ENCODE measurements around the gene PACS2. TPM values are rescaled to one million over a fixed set of nuclear protein-coding genes. Genes with fewer than 3 reads are reported as not detected.

Gene PACS2
- total RNA-seq, 2 experiments from 2014 or later = 28.3 to 29.9 TPM

- H3K4me1 Mint-ChIP-seq = peaks cover 25% of the 10 kb centered on the region
- no peaks in the 10 kb centered on the region for H3K9me3 Mint-ChIP-seq
- peak overlapping the region; percentile 47 for H3K27ac Mint-ChIP-seq
- peaks cover 2% of the 10 kb centered on the region for H3K27me3 Mint-ChIP-seq
- H3K36me3 Mint-ChIP-seq (ENCODE audit: low read depth) = peaks cover 13% of the 10 kb centered on the region
- DNase-seq = no peak
- H3K4me3 Mint-ChIP-seq = peak overlapping the region; percentile 85
- POLR2A ChIA-PET = interaction anchor here (1.7 kb wide), 1 partner anchor 24 kb away, joined by 6 read pairs; no protein-coding TSS in a partner anchor
- CTCF ChIA-PET = interaction anchor here (0.9 kb wide), 1 partner anchor 50 kb away, joined by 3 read pairs; no protein-coding TSS in a partner anchor
Observed at GRCh38 chr14:105421723-105422615, 107.4 kb downstream of the PACS2 start.

- Mint-ChIP-seq H3K4me1 (peaks cover 28% of the 10 kb centered on the region), H3K27ac (peak overlapping the region; percentile 59), H3K4me3 (peak overlapping the region; percentile 7), H3K27me3 (no peaks in the 10 kb centered on the region), H3K36me3 (ENCODE audit: low read depth) (peaks cover 18% of the 10 kb centered on the region), H3K9me3 (no peaks in the 10 kb centered on the region)
- DNase-seq = no peak
- ChIA-PET CTCF (interaction anchor here (0.7 to 0.9 kb wide), 4 partner anchors 26 to 81 kb away, joined by 3 to 5 read pairs (median 4); no protein-coding TSS in a partner anchor), POLR2A (no interaction called here)
Observed at GRCh38 chr14:105422695-105423487, 108.3 kb downstream of the PACS2 start.

GRCh38 chr14:105423488-105424195 lies 109.1 kb downstream of the PACS2 start:
- POLR2A ChIA-PET = no interaction called here
- Mint-ChIP-seq H3K9me3 (no peaks in the 10 kb centered on the region), H3K4me3 (no peak overlapping the region), H3K4me1 (peaks cover 30% of the 10 kb centered on the region), H3K36me3 (ENCODE audit: low read depth) (peaks cover 22% of the 10 kb centered on the region), H3K27me3 (no peaks in the 10 kb centered on the region), H3K27ac (no peak overlapping the region)
- CTCF ChIA-PET = interaction anchor here (0.7 to 0.8 kb wide), 2 partner anchors 25 to 34 kb away, joined by 3 to 5 read pairs; no protein-coding TSS in a partner anchor
- DNase-seq = no peak

- POLR2A ChIA-PET = no interaction called here
Observed at GRCh38 chr14:105424861-105425260, 110.3 kb downstream of the PACS2 start.

GRCh38 chr14:105425823-105426247 lies 111.3 kb downstream of the PACS2 start:
- H3K36me3 Mint-ChIP-seq (ENCODE audit: low read depth) = peaks cover 36% of the 10 kb centered on the region
- H3K27ac Mint-ChIP-seq = no peak overlapping the region

More at GRCh38 chr14:105424861-105425260, 110.3 kb downstream of the PACS2 start:
- CTCF ChIA-PET = no interaction called here
- no peaks in the 10 kb centered on the region for H3K9me3 Mint-ChIP-seq
- no peak overlapping the region for H3K27ac Mint-ChIP-seq
- no peak for DNase-seq
- H3K4me3 Mint-ChIP-seq = no peak overlapping the region
- H3K27me3 Mint-ChIP-seq = no peaks in the 10 kb centered on the region
- H3K4me1 Mint-ChIP-seq = peaks cover 27% of the 10 kb centered on the region
- peaks cover 26% of the 10 kb centered on the region for H3K36me3 Mint-ChIP-seq (ENCODE audit: low read depth)

GRCh38 chr14:105426416-105427130 lies 112.0 kb downstream of the PACS2 start:
- Mint-ChIP-seq H3K9me3 (no peaks in the 10 kb centered on the region), H3K36me3 (ENCODE audit: low read depth) (peaks cover 41% of the 10 kb centered on the region), H3K27ac (no peak overlapping the region), H3K27me3 (no peaks in the 10 kb centered on the region), H3K4me3 (no peak overlapping the region), H3K4me1 (peaks cover 20% of the 10 kb centered on the region)
- DNase-seq = no peak
- CTCF ChIA-PET = no interaction called here
- POLR2A ChIA-PET = no interaction called here

More at GRCh38 chr14:105425823-105426247, 111.3 kb downstream of the PACS2 start:
- no peaks in the 10 kb centered on the region for H3K9me3 Mint-ChIP-seq
- no peaks in the 10 kb centered on the region for H3K27me3 Mint-ChIP-seq
- POLR2A ChIA-PET = no interaction called here
- CTCF ChIA-PET = no interaction called here
- H3K4me3 Mint-ChIP-seq = no peak overlapping the region
- H3K4me1 Mint-ChIP-seq = peaks cover 27% of the 10 kb centered on the region
- DNase-seq = no peak

- CTCF ChIA-PET = no interaction called here
Observed at GRCh38 chr14:105427412-105427811, 112.9 kb downstream of the PACS2 start.

GRCh38 chr14:105427936-105428485 lies 113.5 kb downstream of the PACS2 start:
- peak overlapping the region; percentile 44 for H3K27ac Mint-ChIP-seq
- CTCF ChIA-PET = interaction anchor here (0.6 kb wide), 1 partner anchor 219 kb away, joined by 3 read pairs; no protein-coding TSS in a partner anchor
- peaks cover 6% of the 10 kb centered on the region for H3K4me1 Mint-ChIP-seq
- H3K27me3 Mint-ChIP-seq = no peaks in the 10 kb centered on the region
- no peak overlapping the region for H3K4me3 Mint-ChIP-seq
- no peaks in the 10 kb centered on the region for H3K9me3 Mint-ChIP-seq
- no peak for DNase-seq
- POLR2A ChIA-PET = no interaction called here
- peaks cover 41% of the 10 kb centered on the region for H3K36me3 Mint-ChIP-seq (ENCODE audit: low read depth)

More at GRCh38 chr14:105427412-105427811, 112.9 kb downstream of the PACS2 start:
- Mint-ChIP-seq H3K27me3 (no peaks in the 10 kb centered on the region), H3K4me3 (no peak overlapping the region), H3K9me3 (no peaks in the 10 kb centered on the region), H3K27ac (no peak overlapping the region), H3K4me1 (peaks cover 11% of the 10 kb centered on the region), H3K36me3 (ENCODE audit: low read depth) (peaks cover 41% of the 10 kb centered on the region)
- POLR2A ChIA-PET = no interaction called here
- DNase-seq = no peak

GRCh38 chr14:105430042-105430441 lies 115.5 kb downstream of the PACS2 start:
- Mint-ChIP-seq H3K4me1 (peaks cover 10% of the 10 kb centered on the region), H3K27ac (no peak overlapping the region), H3K4me3 (no peak overlapping the region), H3K36me3 (ENCODE audit: low read depth) (peaks cover 39% of the 10 kb centered on the region), H3K27me3 (no peaks in the 10 kb centered on the region), H3K9me3 (no peaks in the 10 kb centered on the region)
- ChIA-PET POLR2A (interaction anchor here (1.5 to 2.6 kb wide), 2 partner anchors 26 to 48 kb away, joined by 3 to 5 read pairs; no protein-coding TSS in a partner anchor), CTCF (interaction anchor here (1.6 to 3.2 kb wide), 2 partner anchors 18 to 59 kb away, joined by 6 to 7 read pairs; no protein-coding TSS in a partner anchor)
- no peak for DNase-seq

GRCh38 chr14:105430565-105430964 lies 116.0 kb downstream of the PACS2 start:
- no peaks in the 10 kb centered on the region for H3K27me3 Mint-ChIP-seq
- H3K27ac Mint-ChIP-seq = no peak overlapping the region
- POLR2A ChIA-PET = interaction anchor here (1.5 to 2.6 kb wide), 2 partner anchors 26 to 48 kb away, joined by 3 to 5 read pairs; no protein-coding TSS in a partner anchor

GRCh38 chr14:105431256-105431655 lies 116.7 kb downstream of the PACS2 start:
- CTCF ChIA-PET = interaction anchor here (1.6 to 3.2 kb wide), 2 partner anchors 17 to 60 kb away, joined by 6 to 7 read pairs; no protein-coding TSS in a partner anchor
- H3K4me3 Mint-ChIP-seq = no peak overlapping the region
- H3K36me3 Mint-ChIP-seq (ENCODE audit: low read depth) = peaks cover 37% of the 10 kb centered on the region
- H3K9me3 Mint-ChIP-seq = no peaks in the 10 kb centered on the region
- H3K4me1 Mint-ChIP-seq = peaks cover 12% of the 10 kb centered on the region
- no peak for DNase-seq
- no peaks in the 10 kb centered on the region for H3K27me3 Mint-ChIP-seq
- POLR2A ChIA-PET = no interaction called here
- no peak overlapping the region for H3K27ac Mint-ChIP-seq

More at GRCh38 chr14:105430565-105430964, 116.0 kb downstream of the PACS2 start:
- CTCF ChIA-PET = interaction anchor here (1.6 to 3.2 kb wide), 2 partner anchors 18 to 60 kb away, joined by 6 to 7 read pairs; no protein-coding TSS in a partner anchor
- Mint-ChIP-seq H3K4me3 (no peak overlapping the region), H3K36me3 (ENCODE audit: low read depth) (peaks cover 39% of the 10 kb centered on the region), H3K9me3 (no peaks in the 10 kb centered on the region), H3K4me1 (peaks cover 10% of the 10 kb centered on the region)
- no peak for DNase-seq

Data from activated CD4-positive, alpha-beta memory T cell treated with anti-CD3 and anti-CD28 coated beads, Interleukin-2, amount 10 ng/mL, durations not matched to agents 7 days and 5 days (primary cell).